GM19397 (cell line): ENCODE results near the gene ZNF300.
A peak's percentile ranks its signal among the peaks of the same experiment; 100 is the strongest.
"Not testable (repeated sequence)": the region's sequence is repeated elsewhere in the genome, so short reads cannot be mapped to it uniquely, and the experiment has no call there.

ENCODE experiments used
- ATAC-seq: cut with Tn5 transposase; IDR thresholded peaks from one replicate; pipeline ENCODE4 v1.9.1; 2021; ENCODE audit warnings: mild to moderate bottlenecking, moderate library complexity; ENCODE audit not compliant: unreplicated experiment

ZNF300 gene

DNA sequence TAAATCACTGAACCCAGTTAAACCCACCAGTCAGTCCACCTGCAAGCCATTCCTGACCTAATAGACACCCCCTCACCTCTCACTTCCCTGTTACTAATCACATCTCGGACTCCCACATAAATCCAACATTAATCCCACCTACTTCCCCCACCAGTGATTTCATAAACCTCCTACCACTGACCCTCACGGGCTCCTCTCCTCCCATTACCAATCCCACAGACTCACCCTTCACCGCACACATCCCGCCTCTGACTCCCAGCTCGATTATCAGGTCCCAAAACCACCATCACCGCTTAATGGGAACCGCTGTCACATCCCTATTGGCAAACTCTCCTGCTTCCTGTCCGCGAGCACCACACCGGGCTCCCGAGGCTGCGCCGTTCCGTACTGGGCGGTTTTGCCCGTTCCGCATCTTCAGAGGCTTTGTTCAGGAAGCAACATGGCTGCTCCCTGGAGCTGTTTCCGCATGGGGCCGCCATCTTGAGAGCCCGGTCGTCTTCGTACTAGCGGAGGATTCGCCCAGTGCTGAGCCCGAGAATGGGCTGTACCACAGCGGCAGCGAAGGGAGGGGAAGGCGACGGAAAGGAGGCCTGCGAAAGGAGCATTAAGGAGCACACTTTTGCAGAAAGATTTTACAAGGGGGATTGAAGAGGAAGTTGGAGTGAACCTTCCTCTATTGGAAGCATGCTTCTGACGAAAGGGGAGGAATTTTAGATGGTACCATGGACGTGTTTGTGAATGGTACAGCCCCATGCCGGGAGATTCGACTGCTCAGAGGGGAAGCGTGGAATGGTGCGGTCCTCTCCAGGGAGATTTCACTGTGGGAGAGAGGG, at the start of gene ZNF300:
ZNF300 (minus strand) TSS at position 502 of the 833 bp plus-strand sequence. CDS start 1,825 bp downstream, outside the sequence.
- no peak for ATAC-seq

DNA sequence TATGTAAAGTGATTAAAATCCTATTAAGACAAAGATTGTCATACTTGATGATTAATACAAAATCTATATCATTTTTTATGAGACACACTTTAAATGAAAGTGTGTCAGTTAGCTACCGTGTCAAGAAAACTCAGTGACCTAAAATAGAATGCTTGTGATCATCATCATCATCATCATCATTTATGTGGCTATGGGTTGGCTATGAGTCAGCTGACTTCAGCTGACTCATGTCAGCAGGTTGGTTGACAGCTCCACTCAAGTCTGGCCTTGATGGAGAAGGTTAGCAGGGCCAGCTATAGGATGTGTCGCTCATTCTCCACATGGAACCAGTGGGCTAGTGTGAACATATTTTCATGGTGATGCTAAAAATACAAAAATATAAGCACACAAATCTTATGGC, 43.8 kb upstream of the ZNF300 start:
- no peak for ATAC-seq

DNA sequence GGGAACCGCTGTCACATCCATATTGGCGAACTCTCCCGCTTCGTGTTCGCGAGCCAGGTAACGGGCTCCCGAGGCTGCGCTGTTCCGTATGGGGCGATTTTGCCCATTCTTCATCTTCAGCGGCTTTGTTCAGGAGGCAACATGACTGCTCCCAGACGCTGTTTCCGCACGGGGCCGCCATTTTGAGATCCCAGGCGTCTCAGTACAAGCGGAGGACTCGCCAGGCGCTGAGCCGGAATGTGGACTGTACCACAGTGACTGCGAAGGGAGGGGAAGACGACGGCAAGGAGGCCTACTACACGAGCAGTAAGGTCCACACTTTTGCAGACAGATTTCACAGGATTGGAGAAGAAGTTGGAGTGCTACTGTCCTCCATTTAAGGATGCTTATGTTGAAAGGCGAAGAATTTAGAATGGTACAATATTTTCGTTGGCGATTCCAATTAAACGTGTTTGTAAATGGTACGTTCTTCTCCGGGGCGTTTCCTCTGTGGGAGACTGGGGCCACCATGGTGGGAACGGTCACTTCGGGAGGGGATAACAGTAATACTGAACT, 41.6 kb upstream of the ZNF300 start:
- ATAC-seq: no peak

DNA sequence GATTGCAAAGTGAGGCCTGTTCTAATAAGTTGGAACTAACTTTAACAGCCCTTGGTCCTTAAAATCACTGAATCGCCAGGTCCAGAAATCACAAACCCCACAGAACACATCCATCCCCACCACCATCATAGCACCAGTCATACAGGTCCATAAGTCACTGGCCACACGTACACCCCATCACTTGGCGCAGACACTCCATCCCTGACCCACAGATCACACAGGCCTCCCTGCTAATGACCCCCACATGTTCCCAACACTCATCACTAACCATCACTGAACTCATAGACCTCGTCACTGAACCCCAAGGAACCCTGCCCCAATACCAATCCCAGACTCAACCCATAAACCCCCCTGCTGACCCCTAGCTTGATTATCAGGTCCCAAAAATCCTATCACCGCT, 41.2 kb upstream of the ZNF300 start:
- ATAC-seq: no peak

DNA sequence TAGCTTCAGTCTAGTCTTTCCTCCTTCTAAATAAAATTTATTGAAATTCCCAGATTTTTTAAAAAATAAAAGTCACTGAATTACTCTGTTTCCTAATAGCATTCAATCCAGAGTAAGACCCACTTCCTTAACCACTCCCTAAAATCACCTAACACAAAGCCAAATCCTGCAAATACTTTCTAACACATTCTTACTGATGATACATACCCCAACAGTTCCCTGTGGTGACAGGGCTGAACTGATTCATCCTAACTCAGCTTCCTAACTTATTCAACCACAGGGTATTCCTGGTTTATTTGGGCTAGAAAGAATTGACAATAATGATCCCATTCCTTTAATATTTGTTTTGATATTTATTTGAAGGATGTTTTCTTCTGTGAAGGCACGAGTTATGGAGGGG, 40.7 kb upstream of the ZNF300 start:
- ATAC-seq: no peak

DNA sequence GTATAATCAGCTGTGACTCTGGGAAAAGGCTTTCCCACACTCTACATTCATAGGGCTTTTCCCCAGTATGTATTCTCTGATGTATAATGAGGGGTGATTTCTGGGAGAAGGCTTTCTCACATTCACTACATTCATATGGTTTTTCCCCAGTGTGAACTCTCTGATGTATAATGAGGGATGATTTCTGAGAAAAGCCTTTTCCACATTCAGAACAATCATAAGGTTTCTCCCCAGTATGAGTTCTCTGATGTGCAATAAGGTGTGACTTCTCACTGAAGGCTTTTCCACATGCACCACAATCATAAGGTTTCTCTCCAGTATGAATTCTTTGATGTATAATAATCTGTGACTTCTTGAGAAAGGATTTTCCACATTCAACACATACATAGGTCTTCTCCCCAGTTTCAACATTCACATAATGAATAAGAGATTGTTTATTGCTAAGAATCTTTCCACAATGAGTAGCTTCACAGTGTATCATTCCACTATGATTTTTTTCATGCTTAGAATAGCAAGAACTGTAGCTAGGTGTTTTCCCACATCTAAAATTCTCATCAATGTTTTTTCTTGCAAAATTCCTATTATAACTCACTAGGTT, 26.7 kb upstream of the ZNF300 start:
- no peak for ATAC-seq

DNA sequence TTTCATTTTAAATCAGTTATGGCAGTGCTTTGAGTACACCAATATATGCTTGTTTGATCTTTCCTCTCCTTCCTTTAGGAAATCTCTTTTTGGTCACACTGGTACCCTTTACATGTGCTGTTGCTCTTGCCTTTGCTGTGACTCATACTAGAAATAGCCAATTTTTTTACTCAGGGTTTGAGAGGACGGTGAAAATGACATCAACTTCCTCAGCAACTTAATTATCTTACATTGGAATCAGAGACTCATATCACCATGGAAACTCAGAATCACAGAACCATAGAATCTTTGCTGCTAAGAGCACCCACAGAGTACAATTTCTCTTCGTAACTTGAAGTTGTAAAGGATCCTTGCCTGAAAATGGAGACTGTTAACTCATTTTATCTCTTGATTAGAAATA, 13.8 kb upstream of the ZNF300 start:
- ATAC-seq: no peak

DNA sequence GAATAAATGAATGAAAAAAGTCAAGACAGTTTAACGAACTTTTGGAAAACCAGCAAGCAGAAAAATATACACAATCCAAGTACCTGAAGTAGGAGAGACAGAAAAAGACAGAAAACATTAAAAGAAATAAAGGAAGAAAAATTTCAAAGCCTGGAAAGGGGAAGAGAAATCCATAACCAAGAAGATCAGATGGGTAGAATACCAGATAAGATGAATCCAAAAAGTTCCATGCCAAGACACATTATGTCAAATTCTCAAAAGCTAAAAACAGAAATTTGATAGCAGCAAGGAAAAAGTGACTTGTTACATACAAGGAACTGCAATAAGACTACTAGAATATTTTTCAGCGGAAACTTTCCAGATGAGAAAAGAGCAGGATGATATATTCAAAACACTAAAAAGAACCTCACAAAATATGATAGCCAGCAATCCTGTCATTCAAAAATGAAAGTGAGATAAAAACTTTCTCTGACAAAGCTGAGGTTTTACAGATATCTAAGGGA, 7.6 kb upstream of the ZNF300 start:
- ATAC-seq: no peak

DNA sequence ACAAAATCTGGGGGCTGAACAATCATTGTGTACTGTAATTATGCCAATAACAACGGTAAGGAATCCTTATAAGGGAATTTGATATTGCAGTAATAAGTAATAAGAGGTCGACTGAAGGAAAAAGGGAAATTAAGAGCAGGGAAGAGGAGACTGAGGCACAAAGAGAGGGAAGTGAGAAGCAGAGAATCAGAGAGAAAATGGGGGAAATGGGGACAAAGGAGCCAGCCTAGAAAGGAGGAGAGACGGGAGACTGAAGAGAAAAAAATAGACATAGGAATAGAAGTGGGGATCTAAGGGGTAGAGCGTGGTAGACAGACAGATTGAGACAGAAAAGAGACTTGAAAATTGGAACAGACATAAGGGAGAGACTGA, 518 bp upstream of the ZNF300 start:
- no peak for ATAC-seq

DNA sequence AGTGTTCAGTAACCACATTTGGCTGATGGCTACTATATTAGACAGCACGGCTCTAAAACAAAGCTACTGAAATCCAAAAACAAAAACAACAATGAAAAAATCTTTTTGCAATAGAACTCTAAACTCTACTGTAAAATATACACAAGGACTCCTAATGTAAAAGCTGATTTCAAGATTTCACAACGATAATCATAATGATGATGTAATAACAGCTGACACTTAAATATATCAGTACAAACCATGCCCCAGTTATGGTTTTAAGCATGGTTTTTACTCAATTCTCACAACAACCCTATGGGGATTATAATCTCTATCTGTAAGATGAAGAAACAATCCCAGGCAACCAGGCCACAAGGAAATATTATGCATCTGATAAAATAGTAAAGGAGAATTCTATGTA, 3.3 kb downstream of the ZNF300 start:
- no peak for ATAC-seq

DNA sequence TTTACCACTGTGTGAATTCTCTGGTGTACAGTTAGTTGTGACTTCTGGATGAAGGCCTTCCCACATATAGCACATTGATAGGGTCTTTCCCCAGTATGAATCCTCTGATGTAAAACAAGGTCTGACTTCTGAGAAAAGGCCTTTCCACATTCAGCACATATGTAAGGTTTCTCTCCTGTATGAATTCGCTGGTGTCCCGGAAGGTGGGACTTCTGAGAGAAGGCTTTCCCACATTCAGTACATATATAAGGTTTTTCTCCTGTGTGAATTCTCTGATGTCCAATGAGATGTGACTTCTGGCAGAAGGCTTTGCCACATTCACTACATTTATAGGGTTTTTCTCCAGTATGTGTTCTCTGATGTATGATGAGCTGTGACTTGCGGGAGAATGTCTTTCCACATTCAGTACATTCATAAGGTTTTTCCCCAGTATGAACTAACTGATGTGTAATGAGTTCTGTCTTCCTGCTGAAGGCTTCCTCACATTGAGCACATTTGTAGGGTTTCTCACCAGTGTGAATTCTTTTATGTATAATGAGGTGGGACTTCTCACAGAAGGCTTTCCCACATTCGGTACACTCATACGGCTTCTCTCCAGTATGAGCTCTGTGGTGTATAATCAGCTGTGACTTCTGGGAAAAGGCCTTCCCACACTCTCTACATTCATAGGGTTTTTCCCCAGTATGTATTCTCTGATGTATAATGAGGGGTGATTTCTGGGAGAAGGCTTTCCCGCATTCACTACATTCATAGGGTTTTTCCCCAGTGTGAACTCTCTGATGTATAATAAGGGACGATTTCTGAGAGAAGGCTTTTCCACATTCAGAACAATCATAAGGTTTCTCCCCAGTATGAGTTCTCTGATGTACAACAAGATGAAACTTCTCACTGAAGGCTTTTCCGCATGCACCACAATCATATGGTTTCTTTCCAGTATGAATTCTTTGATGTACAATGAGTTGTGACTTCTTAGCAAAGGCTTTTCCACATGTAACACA, 9.1 kb downstream of the ZNF300 start:
- ATAC-seq: no peak

DNA sequence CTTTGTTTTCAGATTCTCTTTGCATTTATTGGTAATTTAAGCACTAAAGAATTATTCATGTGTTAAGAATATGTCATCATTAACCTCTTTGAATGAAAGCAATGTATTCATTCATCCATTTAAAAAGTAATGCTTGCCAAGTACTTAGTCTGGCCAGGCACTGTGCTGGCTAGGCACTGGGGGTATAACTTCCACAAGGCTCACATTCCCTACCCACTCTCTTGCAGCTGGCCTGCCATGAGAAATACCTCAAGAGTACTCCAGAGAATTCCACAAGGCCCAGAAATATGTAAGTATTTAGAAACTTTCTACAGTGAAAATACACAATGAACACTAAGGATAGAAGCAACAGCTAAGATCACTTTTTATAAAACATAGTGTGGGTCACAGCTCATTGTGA, 25.4 kb downstream of the ZNF300 start:
- no peak for ATAC-seq

DNA sequence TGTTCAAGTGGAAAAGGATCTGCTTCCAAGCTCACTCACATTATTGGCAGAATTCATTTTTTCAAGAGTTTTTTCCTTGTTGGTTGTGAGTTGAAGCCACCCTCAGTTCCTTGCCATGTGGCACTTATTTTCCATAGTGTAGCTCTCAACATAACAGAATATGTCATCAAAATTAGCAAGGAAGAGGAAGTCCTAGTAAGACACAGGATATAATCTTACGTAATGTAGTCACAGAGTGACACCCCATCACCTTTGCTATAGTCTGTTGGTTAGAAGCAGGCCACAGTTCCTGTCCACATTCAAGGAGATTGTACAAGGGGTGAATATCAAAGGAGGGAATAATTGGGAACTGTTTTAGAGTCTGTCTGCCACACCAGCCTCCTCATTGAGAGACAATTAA, 42.7 kb downstream of the ZNF300 start:
- no peak for ATAC-seq

DNA sequence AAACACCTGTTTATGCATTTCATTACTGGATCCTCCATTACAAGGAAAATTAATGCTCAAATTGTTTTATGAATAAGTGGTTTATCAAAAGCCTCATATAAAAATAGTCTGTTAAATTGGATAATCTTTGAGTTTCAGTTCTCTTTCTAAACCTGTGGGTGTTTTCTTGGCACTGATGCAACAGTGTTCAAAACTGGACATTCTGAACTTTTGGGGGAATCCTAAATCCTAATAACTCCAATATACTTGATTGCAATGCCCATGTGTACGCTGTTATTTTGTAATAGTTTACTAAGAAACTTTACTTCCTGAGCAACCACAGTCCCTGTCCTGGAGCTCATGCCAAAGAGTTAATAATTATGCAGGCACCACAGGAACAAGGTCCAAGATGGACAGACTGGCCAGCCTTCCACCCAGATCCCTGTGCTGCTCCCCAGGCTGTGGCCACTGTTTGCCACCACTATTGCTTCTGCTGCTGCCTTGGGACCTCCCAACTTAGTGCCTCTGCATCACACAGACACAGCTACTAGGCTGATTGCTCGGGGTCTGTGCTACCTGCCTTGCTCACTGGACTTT, 44.4 kb downstream of the ZNF300 start:
- ATAC-seq: no peak

DNA sequence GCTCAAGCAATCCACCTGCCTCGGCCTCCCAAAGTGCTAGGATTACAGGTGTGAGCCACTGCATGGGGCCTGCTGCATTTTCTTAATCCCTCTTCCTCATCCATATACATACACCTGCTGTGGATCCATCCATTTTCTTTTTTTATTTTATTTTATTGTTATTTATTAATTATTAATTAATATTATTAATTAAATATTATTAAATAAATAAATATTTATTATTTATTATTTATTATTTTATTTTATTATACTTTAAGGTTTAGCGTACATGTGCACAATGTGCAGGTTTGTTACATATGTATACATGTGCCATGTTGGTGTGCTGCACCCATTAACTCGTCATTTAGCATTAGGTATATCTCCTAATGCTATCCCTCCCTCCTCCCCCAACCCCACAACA, 48.1 kb downstream of the ZNF300 start:
- ATAC-seq: not testable (repeated sequence)

DNA sequence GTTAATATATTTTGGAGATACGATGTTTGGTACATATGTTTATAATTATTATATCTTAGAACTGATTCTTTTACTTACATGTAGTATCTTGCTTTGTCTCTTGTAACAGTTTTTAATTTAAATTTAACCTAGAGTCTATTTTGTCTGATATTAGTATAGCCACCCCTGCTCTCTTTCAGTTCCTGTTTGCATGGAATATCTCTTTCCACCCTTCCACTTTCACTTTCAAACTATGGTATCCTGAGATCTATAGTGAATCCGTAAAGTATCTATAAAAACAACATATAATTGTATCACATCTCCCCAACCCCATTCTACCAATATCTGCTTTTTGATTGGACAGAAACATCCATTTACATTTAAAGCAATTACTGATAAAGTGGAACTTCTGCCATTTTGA, 51.2 kb downstream of the ZNF300 start:
- no peak for ATAC-seq

DNA sequence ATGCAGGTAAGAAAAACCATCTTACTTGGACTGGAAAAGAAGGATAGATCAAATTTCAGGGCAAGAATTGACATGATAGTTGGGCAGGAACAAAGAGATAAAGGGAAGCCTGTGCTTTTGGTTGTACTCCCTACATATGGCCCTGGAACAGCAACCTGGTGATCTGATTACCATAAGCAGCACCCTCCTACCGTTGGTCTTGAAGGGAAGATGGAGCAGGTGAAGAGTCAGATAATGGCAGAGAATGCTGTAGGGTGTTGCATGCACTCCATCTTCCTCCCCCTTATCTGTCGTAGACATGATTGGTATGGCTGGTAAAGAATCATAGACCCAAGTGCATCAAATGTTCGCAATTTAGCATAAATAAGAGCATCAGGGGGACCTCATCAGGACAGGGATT, 53.7 kb downstream of the ZNF300 start:
- ATAC-seq: no peak

DNA sequence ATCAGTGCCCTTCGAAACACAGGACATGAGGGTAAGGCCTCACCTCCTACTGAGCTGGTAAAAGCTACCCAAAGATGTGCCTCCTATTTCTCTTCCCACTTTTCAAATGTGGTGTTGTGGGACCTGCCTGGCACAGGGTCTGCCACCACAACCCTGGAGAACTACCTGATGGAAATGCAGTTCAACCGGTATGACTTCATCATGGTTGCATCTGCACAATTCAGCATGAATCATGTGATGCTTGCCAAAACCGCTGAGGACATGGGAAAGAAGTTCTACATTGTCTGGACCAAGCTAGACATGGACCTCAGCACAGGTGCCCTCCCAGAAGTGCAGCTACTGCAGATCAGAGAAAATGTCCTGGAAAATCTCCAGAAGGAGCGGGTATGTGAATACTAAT, 56.5 kb downstream of the ZNF300 start:
- no peak for ATAC-seq

DNA sequence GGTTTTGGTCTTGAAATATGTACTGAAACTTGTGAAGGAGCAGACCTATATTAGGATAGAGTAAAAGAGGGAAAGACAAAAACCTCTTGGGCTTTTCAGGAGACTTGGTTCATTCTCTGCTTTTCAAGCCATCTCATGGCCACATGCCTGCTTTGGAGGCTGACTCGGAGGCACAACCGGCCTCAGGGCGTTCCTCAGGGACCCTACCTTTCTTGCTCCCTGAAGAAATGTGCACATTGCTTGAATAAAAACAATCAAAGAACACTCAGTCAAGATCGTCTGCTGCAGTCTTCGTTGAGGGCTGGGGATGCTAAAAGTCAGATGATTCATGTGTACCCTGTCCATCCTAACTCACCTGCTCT, 57.5 kb downstream of the ZNF300 start:
- ATAC-seq: no peak

DNA sequence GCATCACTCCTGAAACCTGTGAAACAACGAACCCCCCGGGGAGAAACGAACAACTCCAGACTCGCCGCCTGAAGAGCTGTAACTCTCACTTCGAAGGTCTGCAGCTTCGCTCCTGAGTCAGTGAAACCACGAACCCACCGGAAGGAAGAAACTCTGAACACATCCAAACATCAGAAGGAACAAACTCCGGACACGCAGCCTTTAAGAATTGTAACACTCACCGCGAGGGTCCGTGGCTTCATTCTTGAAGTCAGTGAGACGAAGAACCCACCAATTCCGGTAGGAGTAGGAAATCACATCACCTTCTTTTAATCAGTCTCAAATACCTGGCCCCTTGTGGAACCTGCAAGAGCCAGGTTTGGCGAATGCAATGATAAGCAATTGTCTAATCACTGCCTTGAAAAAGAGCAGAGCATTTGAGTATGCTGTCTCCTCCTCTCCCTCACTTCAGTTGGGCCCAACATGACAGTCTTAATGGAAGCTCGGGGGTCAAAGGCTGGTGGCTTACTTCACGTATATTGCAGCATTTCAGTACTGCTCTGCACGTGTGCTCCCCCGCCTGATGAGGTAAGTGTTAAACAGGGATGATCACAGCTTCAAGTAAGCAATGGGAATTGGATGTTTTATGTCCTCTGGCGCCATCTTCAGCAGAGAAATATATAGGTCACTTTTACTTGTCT, 58.0 kb downstream of the ZNF300 start:
- ATAC-seq: peak; percentile 84
